Measurements from ENCODE around the gene SLC9A5. TPM values are rescaled to one million over a fixed set of nuclear protein-coding genes. Genes with fewer than 3 reads are reported as not detected.

Gene SLC9A5
- total and polyA plus RNA-seq, 9 of the 15 experiments (the other 6 are each of a cell fraction or from before 2014, with no cell fraction given), result 0.06 to 3.1 (median 1.2) TPM

DNA sequence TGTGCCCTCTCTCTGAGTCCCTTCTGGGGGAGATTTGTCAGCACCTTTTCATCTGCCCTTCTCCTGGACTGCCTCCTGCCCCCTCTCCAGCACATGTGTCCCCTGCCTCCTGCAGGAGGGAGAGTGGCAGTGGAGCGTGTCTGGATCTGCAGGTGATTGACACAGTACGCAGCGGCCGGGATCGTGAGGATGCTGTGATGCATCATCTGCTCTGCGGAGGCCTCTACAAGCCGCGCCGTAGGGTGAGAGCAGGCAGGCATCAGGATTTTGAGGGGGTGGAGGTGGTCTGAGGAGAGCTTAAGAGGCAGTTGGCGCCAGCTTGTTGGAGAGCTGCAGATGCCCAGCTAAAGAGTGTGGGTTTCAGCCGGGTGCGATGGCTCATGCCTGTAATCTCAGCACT lies 10.9 kb downstream of the SLC9A5 start:
- intact Hi-C loops (cut with micrococcal nuclease) (loop anchor here (1.0 to 5.0 kb wide), 4 partner anchors 19 to 208 kb away; no protein-coding TSS in a partner anchor), in situ Hi-C loops (cut with MboI) (no loop called here)
- no TSS peak for BruUV-seq (replicated peaks)
- Histone ChIP-seq H3K4me1 (replicated peaks in 1 of 2; ENCODE audit: control insufficient read depth in 2 of 2, insufficient read depth in 2 of 2, low read length in 2 of 2) (peaks cover 9 to 23% of the 10 kb centered on the region in 2 experiments; a peak in 4 of 5 replicates), H3K9ac (ENCODE audit: insufficient read depth in 1 of 2, low read depth in 2 of 2, low read length in 2 of 2) (no peak overlapping the region), H3K79me2 (ENCODE audit: control insufficient read depth, insufficient read depth, low read length) (no peaks in the 10 kb centered on the region), H3K4me3 (no peak overlapping the region), H3K4me2 (ENCODE audit: insufficient read depth, low read length) (no peak overlapping the region), H3K27ac (ENCODE audit: extremely low read depth, low read depth, low read length) (no peak overlapping the region), H3K27me3 (ENCODE audit: control insufficient read depth in 2 of 2, insufficient read depth in 2 of 2, low read length in 2 of 2) (no peaks in the 10 kb centered on the region), H3K9me1 (ENCODE audit: control insufficient read depth, insufficient read depth, low read length) (no peaks in the 10 kb centered on the region), H2AFZ (ENCODE audit: low read depth, low read length) (no peak overlapping the region), H3K36me3 (ENCODE audit: control insufficient read depth, insufficient read depth, low read length) (no peaks in the 10 kb centered on the region), H4K20me1 (replicated peaks; ENCODE audit: control insufficient read depth, insufficient read depth, low read length) (no peaks in the 10 kb centered on the region), H3K9me3 (replicated peaks; ENCODE audit: control insufficient read depth, insufficient read depth, low read depth, low read length) (no peaks in the 10 kb centered on the region)
- DNase-seq (ENCODE audit: extremely low read depth in 1 of 4, low spot score in 3 of 4) (no peak), FAIRE-seq (no peak), ATAC-seq (no peak)
- ChIA-PET CTCF (ENCODE audit: low intra/inter-chr PET ratio) (interaction anchor here (0.7 to 2.1 kb wide), 4 partner anchors 19 to 139 kb away, joined by 4 to 18 read pairs (median 9); partner anchors contain the start of gene PLEKHG4), POLR2A (interaction anchor here (1.2 to 1.6 kb wide), 2 partner anchors 126 to 301 kb away, joined by 3 read pairs; no protein-coding TSS in a partner anchor)
- WGBS (ENCODE audit: insufficient coverage, low coverage, missing lambda C conversion rate), result 81% methylated on average over 9 of the region's 12 CpGs
- TF ChIP-seq ZFP36 (IDR thresholded peaks at IDR 0.05; ENCODE audit: low read depth, low read length, partially characterized antibody), result no peak
- TF ChIP-seq, protein P1, sequence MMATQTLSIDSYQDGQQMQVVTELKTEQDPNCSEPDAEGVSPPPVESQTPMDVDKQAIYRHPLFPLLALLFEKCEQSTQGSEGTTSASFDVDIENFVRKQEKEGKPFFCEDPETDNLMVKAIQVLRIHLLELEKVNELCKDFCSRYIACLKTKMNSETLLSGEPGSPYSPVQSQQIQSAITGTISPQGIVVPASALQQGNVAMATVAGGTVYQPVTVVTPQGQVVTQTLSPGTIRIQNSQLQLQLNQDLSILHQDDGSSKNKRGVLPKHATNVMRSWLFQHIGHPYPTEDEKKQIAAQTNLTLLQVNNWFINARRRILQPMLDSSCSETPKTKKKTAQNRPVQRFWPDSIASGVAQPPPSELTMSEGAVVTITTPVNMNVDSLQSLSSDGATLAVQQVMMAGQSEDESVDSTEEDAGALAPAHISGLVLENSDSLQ (IDR thresholded peaks at IDR 0.05), result peak; percentile 38; the same call in 1 of the 2 replicates
- no peak for TF ChIP-seq STAT5A (IDR thresholded peaks at IDR 0.05; ENCODE audit: borderline replicate concordance, low read length)
- TF ChIP-seq ZFP1 (CRISPR knock-in tag; IDR thresholded peaks at IDR 0.05), result no peak

Measured in K562 (cell line).